GM06990 (cell line): ENCODE measurements around the gene AIFM3.

ENCODE experiments used
- DNase-seq: peaks from one replicate; pipeline ENCODE4 v3.0.0-alpha.2; 2011; ENCODE audit not compliant: insufficient read length; ENCODE audit errors: extremely low read depth
- H3K27me3 ChIP-seq: replicated peaks from 2 replicates; pipeline ENCODE4 v1.6.0; 2011; ENCODE audit warnings: low read length; ENCODE audit not compliant: control insufficient read depth, insufficient read depth
- H3K36me3 ChIP-seq: 2 replicates; pipeline ENCODE4 v1.5.1; 2011; ENCODE audit warnings: low read length; ENCODE audit not compliant: control insufficient read depth, insufficient read depth
- H3K4me3 ChIP-seq: replicated peaks from 2 replicates; pipeline ENCODE4 v1.5.1; 2011; ENCODE audit warnings: low read depth, mild to moderate bottlenecking, control low read depth, low read length
- CTCF ChIP-seq: IDR thresholded peaks from 2 replicates; pipeline ENCODE4 v1.5.1; 2011; ENCODE audit warnings: low read length, control low read depth, mild to moderate bottlenecking, inconsistent platforms; ENCODE audit not compliant: insufficient read depth, poor library complexity, severe bottlenecking

Gene AIFM3

GRCh38 chr22:20951151-20951931, 15.7 kb upstream of the AIFM3 start:
- TF ChIP-seq CTCF = no peak
- Histone ChIP-seq H3K27me3 (no peaks in the 10 kb centered on the region), H3K36me3 (peaks cover 27% of the 10 kb centered on the region), H3K4me3 (no peak overlapping the region)
- DNase-seq = no peak

- Histone ChIP-seq H3K4me3 (no peak overlapping the region), H3K36me3 (peaks cover 26% of the 10 kb centered on the region), H3K27me3 (no peaks in the 10 kb centered on the region)
- TF ChIP-seq CTCF = no peak
- DNase-seq = no peak
Observed at GRCh38 chr22:20951932-20952380, 15.1 kb upstream of the AIFM3 start.

- H3K27me3 ChIP-seq = no peaks in the 10 kb centered on the region
- H3K4me3 ChIP-seq = no peak overlapping the region
- no peak for DNase-seq
- H3K36me3 ChIP-seq = peaks cover 25% of the 10 kb centered on the region
- no peak for TF ChIP-seq CTCF
Observed at GRCh38 chr22:20952544-20953341, 14.3 kb upstream of the AIFM3 start.

GRCh38 chr22:20953342-20953608, 13.8 kb upstream of the AIFM3 start:
- H3K27me3 ChIP-seq = no peaks in the 10 kb centered on the region
- no peak overlapping the region for H3K4me3 ChIP-seq
- no peak for DNase-seq
- TF ChIP-seq CTCF = no peak
- H3K36me3 ChIP-seq = peaks cover 25% of the 10 kb centered on the region

- DNase-seq = no peak
- Histone ChIP-seq H3K27me3 (no peaks in the 10 kb centered on the region), H3K36me3 (peaks cover 25% of the 10 kb centered on the region), H3K4me3 (no peak overlapping the region)
- no peak for TF ChIP-seq CTCF
Observed at GRCh38 chr22:20953668-20954500, 13.2 kb upstream of the AIFM3 start.
